Dedifferentiated amniotic fluid mesenchymal stem cell (primary cell): ENCODE results near the gene UBXN2A.
"Not testable (repeated sequence)": the region's sequence is repeated elsewhere in the genome, so short reads cannot be mapped to it uniquely, and the experiment has no call there.

Source experiments
- DNase-seq: peaks from one replicate; pipeline ENCODE4 v3.0.0-alpha.2; 2016; ENCODE audit errors: extremely low spot score

UBXN2A gene

GRCh38 chr2:24012521-24013188 lies 72.4 kb downstream of the UBXN2A start:
- DNase-seq = no peak

- not testable (repeated sequence) for DNase-seq
Observed at GRCh38 chr2:24014902-24015301, 74.6 kb downstream of the UBXN2A start.

GRCh38 chr2:24015562-24016375 lies 75.5 kb downstream of the UBXN2A start:
- DNase-seq = peak; percentile 79

- DNase-seq = no peak
Observed at GRCh38 chr2:24016376-24016761, 76.1 kb downstream of the UBXN2A start.

GRCh38 chr2:24016853-24017703 lies 76.8 kb downstream of the UBXN2A start:
- DNase-seq = no peak

GRCh38 chr2:24017711-24018110 lies 77.4 kb downstream of the UBXN2A start:
- DNase-seq = no peak

- DNase-seq = no peak
Observed at GRCh38 chr2:24018241-24018640, 78.0 kb downstream of the UBXN2A start.

- DNase-seq = no peak
Observed at GRCh38 chr2:24019729-24020128, 79.5 kb downstream of the UBXN2A start.

GRCh38 chr2:24020244-24020643 lies 80.0 kb downstream of the UBXN2A start:
- no peak for DNase-seq

GRCh38 chr2:24021122-24021998 lies 81.1 kb downstream of the UBXN2A start:
- DNase-seq = no peak

- no peak for DNase-seq
Observed at GRCh38 chr2:24022324-24022974, 82.2 kb downstream of the UBXN2A start.

- no peak for DNase-seq
Observed at GRCh38 chr2:24022975-24023575, 82.8 kb downstream of the UBXN2A start.

- DNase-seq = no peak
Observed at GRCh38 chr2:24024018-24024417, 83.8 kb downstream of the UBXN2A start.

GRCh38 chr2:24024996-24025663 lies 84.9 kb downstream of the UBXN2A start:
- DNase-seq = no peak

- DNase-seq = no peak
Observed at GRCh38 chr2:24026233-24026632, 86.0 kb downstream of the UBXN2A start.

GRCh38 chr2:24038786-24039499 lies 98.7 kb downstream of the UBXN2A start:
- no peak for DNase-seq

GRCh38 chr2:24040511-24040910 lies 100.2 kb downstream of the UBXN2A start:
- DNase-seq = no peak

- DNase-seq = not testable (repeated sequence)
Observed at GRCh38 chr2:24043133-24043532, 102.9 kb downstream of the UBXN2A start.
